OCI-LY7 (cell line): ENCODE data around the gene ARHGAP18. TPM values are rescaled to one million over a fixed set of nuclear protein-coding genes. Genes with fewer than 3 reads are reported as not detected.

ENCODE experiments used
- BruUV-seq: library from RNA; stranded (reverse); fragments of 400-500 nt; replicated peaks from 2 replicates; lab custom pipeline; 2021; lab: Mats Ljungman, UMichigan
- CTCF ChIA-PET: fragments of 300-600 bp; sonication (Branson Sonifier 250); formaldehyde crosslinking; loops from one replicate; lab custom pipeline; 2022; ENCODE audit warnings: antibody characterized with exemption; ENCODE audit not compliant: unreplicated experiment; lab: Charles Lee
- POLR2A ChIA-PET: fragments of 300-600 bp; sonication (Branson Sonifier 250); formaldehyde crosslinking; loops from one replicate; lab custom pipeline; 2022; ENCODE audit warnings: antibody characterized with exemption; lab: Charles Lee
- DNase-seq: peaks from one replicate; pipeline ENCODE4 v3.0.0-alpha.2; 2015; ENCODE audit warnings: low spot score
- H2AFZ ChIP-seq: fragments of 200-600 bp; sonication (generic), shearing (Covaris generic); 2 replicates; pipeline ENCODE4 v1.6.1; 2014; ENCODE audit warnings: mild to moderate bottlenecking, antibody characterized with exemption, low read length, moderate library complexity
- H3K27ac ChIP-seq: fragments of 200-600 bp; sonication (generic); 2 replicates; pipeline ENCODE4 v1.5.1; 2014; ENCODE audit warnings: mixed run types, low read depth, mild to moderate bottlenecking, moderate library complexity, low read length, inconsistent platforms; ENCODE audit not compliant: poor library complexity, severe bottlenecking
- H3K36me3 ChIP-seq: fragments of 200-600 bp; sonication (generic); 2 replicates; pipeline ENCODE4 v1.6.1; 2014; ENCODE audit warnings: mild to moderate bottlenecking, antibody characterized with exemption, low read length, moderate library complexity, mixed read lengths; ENCODE audit not compliant: insufficient read depth
- H3K4me1 ChIP-seq: fragments of 200-600 bp; sonication (generic); 2 replicates; pipeline ENCODE4 v1.5.1; 2014; ENCODE audit warnings: mild to moderate bottlenecking, low read length; ENCODE audit not compliant: insufficient read depth, poor library complexity, severe bottlenecking
- H3K4me2 ChIP-seq: fragments of 200-600 bp; sonication (generic); 2 replicates; pipeline ENCODE4 v1.6.1; 2014; ENCODE audit warnings: mild to moderate bottlenecking, low read length
- H3K4me3 ChIP-seq: fragments of 200-600 bp; sonication (generic); 2 replicates; pipeline ENCODE4 v1.5.1; 2014; ENCODE audit warnings: mild to moderate bottlenecking, low read depth, low read length; ENCODE audit not compliant: poor library complexity, severe bottlenecking
- H3K79me2 ChIP-seq: fragments of 200-600 bp; sonication (generic); 2 replicates; pipeline ENCODE4 v1.6.1; 2016; ENCODE audit warnings: low read depth, mild to moderate bottlenecking, low read length, moderate library complexity, mixed read lengths; ENCODE audit not compliant: insufficient read depth
- H3K9me2 ChIP-seq: fragments of 200-600 bp; sonication (generic); 2 replicates; pipeline ENCODE4 v1.6.1; 2016; ENCODE audit warnings: mild to moderate bottlenecking, low read length, mixed read lengths; ENCODE audit not compliant: insufficient read depth
- H3K9me3 ChIP-seq: fragments of 200-600 bp; sonication (generic); 2 replicates; pipeline ENCODE4 v1.6.1; 2014; ENCODE audit warnings: mild to moderate bottlenecking, mixed run types, low read length, mixed read lengths
- H4K20me1 ChIP-seq: fragments of 200-600 bp; sonication (generic); 2 replicates; pipeline ENCODE4 v1.6.1; 2014; ENCODE audit warnings: mild to moderate bottlenecking, antibody characterized with exemption, low read length, moderate library complexity, mixed read lengths; ENCODE audit not compliant: insufficient read depth
- EZH2phosphoT487 ChIP-seq: fragments of 200-600 bp; sonication (generic); IDR thresholded peaks from 2 replicates; pipeline ENCODE4 v1.6.1; 2018; ENCODE audit warnings: low read depth, borderline replicate concordance, mild to moderate bottlenecking, mixed run types, antibody characterized with exemption, low read length, moderate library complexity, mixed read lengths
- intact Hi-C: fragments of 100-400 bp; cut with micrococcal nuclease; formaldehyde crosslinking; loops from one replicate; pipeline ENCODE4 v1.10.0; 2022; ENCODE audit not compliant: unreplicated experiment
- total RNA-seq, 2 experiments: library from RNA; depleted of rRNA in 1 of 2; stranded (reverse); fragments of >200 nt in 1 of 2; shearing (Covaris generic) in 1 of 2; gene quantifications; 2 replicates each; pipeline ENCODE4 v1.2.3, GENCODE V29; 2014 to 2022
- TF ChIP-seq, protein P1 (sequence below): fragments of 200-600 bp; sonication (generic); conservative IDR thresholded peaks from 2 replicates; pipeline ENCODE4 v1.5.1; 2014; ENCODE audit warnings: mild to moderate bottlenecking, antibody characterized with exemption, low read length, moderate library complexity, mixed read lengths

The ARHGAP18 gene
- total RNA-seq, 2 experiments from 2014 or later = 4.8 to 7.5 TPM

DNA sequence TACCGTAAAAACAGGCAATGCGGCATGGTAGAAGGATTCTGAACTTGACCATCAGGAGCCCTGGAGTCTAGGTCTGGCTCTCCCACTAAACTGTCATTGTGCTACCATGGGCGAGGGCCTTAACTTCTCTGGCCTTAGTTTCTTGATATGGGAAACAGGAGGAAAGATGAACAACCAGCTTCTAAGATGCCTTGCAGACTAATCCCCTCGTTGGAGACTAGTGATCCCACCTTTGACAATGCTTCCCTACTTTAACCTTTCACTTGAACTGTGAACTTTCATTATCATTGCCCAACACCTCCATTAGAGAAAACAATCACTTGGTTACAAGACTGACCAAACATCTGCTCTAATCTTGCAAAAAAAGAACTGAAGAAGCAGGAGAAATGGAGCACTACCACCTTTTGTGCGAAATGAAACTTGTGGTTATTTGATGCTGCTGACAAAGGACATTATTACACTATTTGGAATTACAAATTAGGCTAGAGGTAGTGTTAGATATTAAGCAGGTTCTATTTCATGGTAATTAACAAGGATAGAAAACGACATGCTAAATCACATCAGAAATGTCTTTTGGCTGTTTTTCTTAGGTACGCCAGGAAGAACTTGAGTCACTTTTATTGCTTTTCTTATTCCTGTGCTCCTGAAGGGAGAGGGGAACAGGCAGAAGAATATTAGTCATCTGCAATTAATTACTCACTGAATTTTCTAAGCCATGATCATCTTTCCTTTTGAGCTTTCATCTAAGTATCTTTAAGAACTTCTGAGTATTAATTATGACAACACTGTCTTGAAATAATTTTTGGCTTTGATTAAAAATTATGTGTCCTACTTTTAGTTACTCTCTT is 39.1 kb upstream of the ARHGAP18 start:
- no peak for DNase-seq
- BruUV-seq = no TSS peak
- peak overlapping the region; percentile 56 for H3K27ac ChIP-seq
- POLR2A ChIA-PET = interaction anchor here (0.5 to 1.6 kb wide), 15 partner anchors 9 to 1218 kb away, joined by 3 to 9 read pairs (median 4); partner anchors contain the start of gene ARHGAP18
- peaks cover 47% of the 10 kb centered on the region for H3K4me1 ChIP-seq
- TF ChIP-seq, protein P1, sequence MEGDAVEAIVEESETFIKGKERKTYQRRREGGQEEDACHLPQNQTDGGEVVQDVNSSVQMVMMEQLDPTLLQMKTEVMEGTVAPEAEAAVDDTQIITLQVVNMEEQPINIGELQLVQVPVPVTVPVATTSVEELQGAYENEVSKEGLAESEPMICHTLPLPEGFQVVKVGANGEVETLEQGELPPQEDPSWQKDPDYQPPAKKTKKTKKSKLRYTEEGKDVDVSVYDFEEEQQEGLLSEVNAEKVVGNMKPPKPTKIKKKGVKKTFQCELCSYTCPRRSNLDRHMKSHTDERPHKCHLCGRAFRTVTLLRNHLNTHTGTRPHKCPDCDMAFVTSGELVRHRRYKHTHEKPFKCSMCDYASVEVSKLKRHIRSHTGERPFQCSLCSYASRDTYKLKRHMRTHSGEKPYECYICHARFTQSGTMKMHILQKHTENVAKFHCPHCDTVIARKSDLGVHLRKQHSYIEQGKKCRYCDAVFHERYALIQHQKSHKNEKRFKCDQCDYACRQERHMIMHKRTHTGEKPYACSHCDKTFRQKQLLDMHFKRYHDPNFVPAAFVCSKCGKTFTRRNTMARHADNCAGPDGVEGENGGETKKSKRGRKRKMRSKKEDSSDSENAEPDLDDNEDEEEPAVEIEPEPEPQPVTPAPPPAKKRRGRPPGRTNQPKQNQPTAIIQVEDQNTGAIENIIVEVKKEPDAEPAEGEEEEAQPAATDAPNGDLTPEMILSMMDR = no peak
- no peak for TF ChIP-seq EZH2phosphoT487
- H3K9me2 ChIP-seq = no peaks in the 10 kb centered on the region
- CTCF ChIA-PET = interaction anchor here (0.7 to 1.4 kb wide), 4 partner anchors 10 to 249 kb away, joined by 3 to 4 read pairs (median 3); no protein-coding TSS in a partner anchor
- H2AFZ ChIP-seq = peak overlapping the region; percentile 98
- H3K4me2 ChIP-seq = peak overlapping the region; percentile 66
- no peaks in the 10 kb centered on the region for H3K36me3 ChIP-seq
- no peaks in the 10 kb centered on the region for H3K79me2 ChIP-seq
- no peaks in the 10 kb centered on the region for H3K9me3 ChIP-seq
- H4K20me1 ChIP-seq = no peaks in the 10 kb centered on the region
- intact Hi-C loops = loop anchor here (2.0 to 5.0 kb wide), 2 partner anchors 62 to 387 kb away; no protein-coding TSS in a partner anchor
- H3K4me3 ChIP-seq = peak overlapping the region; percentile 46

DNA sequence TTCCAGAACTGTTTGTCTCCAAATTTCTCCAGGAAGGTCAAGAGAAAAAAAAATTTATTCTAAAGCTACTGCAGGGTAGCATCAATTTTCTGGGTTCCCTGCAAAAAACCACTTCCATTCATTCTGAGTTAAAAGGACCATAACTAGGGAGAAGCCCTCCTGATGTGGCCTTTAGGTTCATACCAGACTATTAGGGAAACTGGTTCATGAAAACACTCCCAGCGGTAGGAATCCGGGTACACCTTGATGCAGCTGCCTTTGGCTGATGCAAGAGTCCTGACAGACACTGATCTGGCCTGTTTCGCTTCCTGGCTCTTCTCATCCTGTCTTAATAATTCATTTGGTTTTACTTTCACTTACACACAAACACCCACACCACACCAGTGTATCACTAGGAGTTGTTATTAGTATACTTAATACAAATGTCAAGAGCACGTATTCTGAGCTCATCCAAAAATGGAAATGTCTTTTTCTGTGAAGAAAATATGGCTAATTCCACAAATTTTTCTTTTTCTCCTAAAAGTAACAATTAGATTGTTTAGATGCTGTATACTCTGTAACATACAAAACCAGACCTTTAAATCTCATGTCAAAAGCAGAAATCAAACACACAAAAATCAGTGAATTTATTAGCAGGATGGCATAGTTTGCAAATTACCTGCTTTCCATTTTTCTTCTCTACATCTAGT is 38.4 kb upstream of the ARHGAP18 start:
- H3K27ac ChIP-seq = peak overlapping the region; percentile 56
- H3K36me3 ChIP-seq = no peaks in the 10 kb centered on the region
- ChIA-PET CTCF (no interaction called here), POLR2A (interaction anchor here (0.5 to 1.6 kb wide), 13 partner anchors 13 to 373 kb away, joined by 3 to 7 read pairs (median 4); partner anchors contain the start of gene ARHGAP18)
- BruUV-seq = no TSS peak
- H3K4me1 ChIP-seq = peaks cover 54% of the 10 kb centered on the region
- no peaks in the 10 kb centered on the region for H3K79me2 ChIP-seq
- no peaks in the 10 kb centered on the region for H3K9me2 ChIP-seq
- peak overlapping the region; percentile 46 for H3K4me3 ChIP-seq
- peak; percentile 88 for DNase-seq
- no peaks in the 10 kb centered on the region for H4K20me1 ChIP-seq
- peak overlapping the region; percentile 98 for H2AFZ ChIP-seq
- intact Hi-C loops = loop anchor here (2.0 to 5.0 kb wide), 2 partner anchors 62 to 386 kb away; no protein-coding TSS in a partner anchor
- H3K4me2 ChIP-seq = peak overlapping the region; percentile 66
- H3K9me3 ChIP-seq = no peaks in the 10 kb centered on the region
- TF ChIP-seq, protein P1 = no peak
- TF ChIP-seq EZH2phosphoT487 = no peak
